Posterior cingulate gyrus (tissue), 11 donors: ENCODE results near the gene TUBGCP6.

Source experiments
- DNase-seq, 10 donors: peaks; one replicate each; pipeline versions ENCODE4 v3.0.0 to v3.0.0-alpha.2; 2020 to 2021; ENCODE audit warnings: mixed read lengths in 3 of 10
- intact Hi-C: fragments of 100-400 bp; cut with DNase I; formaldehyde crosslinking; loops from one replicate; pipeline ENCODE4 v1.15.1; 2023

The TUBGCP6 gene

DNA sequence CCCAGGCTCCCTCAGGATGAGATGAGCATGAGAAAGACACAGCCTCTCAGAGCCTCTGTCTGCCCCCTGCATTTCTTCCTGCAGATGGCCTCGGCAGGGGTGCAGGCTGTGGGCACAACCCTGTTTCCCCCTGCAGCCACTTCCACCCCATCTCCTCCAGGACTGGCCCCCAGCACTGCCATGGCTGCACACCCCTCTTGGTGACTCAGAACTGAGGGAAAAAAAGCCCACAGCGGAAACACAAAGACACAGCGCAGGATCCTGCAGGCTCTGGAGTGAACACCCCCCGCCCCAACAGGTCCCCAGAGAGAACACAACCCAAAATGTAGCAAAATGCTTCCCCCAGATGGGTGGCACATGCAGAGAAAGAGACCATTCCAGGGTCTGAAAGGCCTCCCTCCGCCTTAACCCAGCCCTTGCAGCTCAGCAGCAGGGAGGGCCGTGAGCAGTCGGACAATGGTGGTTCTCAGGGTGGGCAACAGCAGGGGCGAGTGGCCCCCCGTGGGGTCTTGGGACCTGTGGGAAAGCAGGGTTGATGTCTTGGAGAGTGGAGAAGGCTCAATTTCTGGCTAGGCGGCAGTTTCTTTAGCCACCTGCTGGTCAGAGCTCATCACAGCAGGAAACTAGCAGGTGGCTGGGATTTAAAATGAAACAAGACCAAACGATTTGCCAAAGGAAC is 8.0 kb downstream of the TUBGCP6 start:
- peak in 1 of 10 donors; percentile 63 for DNase-seq
- intact Hi-C loops: no loop called here

DNA sequence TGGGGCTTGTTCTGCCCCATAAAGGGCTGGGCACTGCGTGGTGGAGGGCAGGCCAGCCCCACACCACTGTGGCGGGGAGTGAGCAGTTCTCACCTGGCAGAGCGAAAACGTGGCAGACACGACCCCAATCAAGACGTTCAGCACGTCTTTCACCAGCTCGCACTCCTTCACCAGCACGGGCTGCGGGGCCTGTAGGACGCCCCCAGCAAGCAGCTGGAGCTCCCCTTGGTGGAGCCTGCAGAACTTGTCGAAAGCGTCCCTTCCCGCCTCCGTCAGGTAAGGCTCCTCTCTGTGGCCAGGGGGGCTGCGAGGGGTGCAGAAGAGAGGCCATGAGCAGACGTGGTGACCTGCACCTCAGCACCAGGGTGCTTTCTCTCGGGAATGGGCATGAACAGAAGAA is 11.6 kb downstream of the TUBGCP6 start:
- peak in 1 of 10 donors; percentile 71 for DNase-seq

DNA sequence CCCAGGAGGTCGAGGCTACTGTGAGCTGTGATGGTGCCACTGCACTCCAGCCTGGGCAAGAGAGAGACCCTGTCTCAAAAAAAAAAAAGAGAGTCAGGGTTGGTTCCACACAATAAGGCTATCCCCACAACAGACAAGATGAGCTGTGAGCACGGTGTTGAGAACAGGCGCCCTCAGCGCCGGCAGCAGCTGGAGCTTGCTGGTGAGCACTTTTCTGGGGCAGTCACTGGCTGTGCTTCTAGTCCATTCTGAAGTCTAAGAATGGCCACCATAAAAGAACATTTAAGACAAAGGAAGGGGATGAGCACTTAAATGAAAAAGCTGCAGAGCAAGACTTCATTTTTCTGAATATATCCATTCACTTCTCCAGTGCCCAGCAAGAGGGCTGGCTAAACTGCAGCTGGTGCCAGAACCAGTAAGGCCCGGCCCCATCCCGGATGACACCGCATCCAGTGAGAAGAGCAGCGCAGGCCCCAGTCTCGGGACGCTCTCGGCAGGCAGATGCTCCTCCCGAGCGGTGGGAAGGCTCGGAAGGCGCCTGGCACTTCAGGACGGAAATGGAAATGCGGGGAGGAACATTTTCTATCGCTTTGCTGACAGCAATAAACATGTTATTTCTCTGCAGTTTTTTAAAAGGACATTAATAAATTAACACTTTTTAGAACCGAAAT is 12.2 kb downstream of the TUBGCP6 start:
- intact Hi-C loops: no loop called here
- DNase-seq: peak in 1 of 10 donors; percentile 86

More for the DNA sequence above, 11.6 kb downstream of the TUBGCP6 start:
- intact Hi-C loops: no loop called here

DNA sequence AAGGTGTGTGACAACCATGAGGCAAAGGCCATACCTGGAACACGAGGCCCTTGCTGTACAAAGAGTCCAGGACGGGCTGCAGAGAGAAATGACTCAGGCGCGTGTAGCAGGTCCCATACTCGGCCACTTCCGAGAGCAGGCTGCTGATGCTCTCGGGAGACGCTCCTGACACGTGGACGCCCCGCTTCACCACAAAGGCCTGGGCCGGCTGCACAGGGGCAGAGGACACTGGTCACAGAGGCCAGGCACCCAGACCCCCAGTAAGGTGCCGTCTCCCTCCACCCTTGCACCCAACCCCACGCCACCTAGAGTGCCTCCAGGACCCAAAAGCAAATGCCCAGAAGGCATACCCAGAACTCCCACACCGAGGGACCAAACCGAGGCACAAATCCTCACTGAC is 15.5 kb downstream of the TUBGCP6 start:
- intact Hi-C loops: no loop called here
- no peak for DNase-seq

DNA sequence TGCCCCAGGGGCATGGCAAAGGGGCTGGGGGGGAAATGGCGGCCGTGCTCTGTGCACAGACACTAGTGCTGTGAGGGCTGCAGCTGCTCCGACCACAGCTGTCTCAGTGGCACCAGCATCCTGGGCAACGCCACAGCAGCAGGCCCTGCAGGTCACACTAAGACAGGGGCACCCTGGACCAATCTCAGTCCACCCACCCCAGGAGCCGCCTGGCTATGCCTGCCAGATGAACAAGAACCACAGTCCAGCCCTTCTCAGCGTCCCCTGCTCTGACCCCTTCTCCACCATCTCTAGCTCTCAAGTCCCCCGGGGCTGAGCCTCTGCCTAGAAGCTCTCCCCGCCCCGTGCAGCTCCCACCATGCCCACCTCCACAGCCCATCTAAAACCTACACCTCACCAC is 16.5 kb downstream of the TUBGCP6 start:
- intact Hi-C loops: no loop called here

DNA sequence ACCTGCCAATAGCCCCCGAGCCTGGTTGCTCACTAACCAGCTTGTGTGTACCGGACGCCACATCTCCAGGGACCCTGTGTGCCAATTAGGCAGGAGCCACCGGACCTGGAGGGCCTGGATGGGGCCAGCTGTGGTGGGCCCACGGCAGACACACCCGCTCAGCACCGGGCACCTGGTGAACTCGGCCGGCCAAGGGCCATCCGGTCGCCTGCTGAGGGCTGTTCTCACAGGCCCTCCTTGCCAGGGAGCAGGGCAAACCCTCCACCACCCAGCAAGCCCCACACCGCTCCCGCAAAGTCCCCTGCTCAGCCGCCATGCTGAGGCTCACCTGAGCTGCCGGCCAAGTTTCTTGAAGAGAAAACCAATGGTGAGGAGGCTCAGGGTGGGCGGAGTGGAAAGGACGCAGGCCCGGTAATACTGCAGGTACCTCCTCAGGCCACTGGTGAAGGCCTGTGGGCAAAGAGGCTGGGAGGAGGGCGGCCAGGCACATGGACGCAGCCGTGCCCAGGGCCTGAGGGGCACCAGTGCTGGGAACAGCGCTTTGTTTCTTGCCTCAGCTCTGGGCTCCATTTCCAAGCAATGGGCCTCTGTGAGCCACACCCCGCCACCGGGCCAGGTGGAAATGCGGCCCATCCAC is 17.1 kb downstream of the TUBGCP6 start:
- peak in 1 of 10 donors; percentile 72 for DNase-seq
- intact Hi-C loops: no loop called here

More for the DNA sequence above, 16.5 kb downstream of the TUBGCP6 start:
- DNase-seq: no peak

DNA sequence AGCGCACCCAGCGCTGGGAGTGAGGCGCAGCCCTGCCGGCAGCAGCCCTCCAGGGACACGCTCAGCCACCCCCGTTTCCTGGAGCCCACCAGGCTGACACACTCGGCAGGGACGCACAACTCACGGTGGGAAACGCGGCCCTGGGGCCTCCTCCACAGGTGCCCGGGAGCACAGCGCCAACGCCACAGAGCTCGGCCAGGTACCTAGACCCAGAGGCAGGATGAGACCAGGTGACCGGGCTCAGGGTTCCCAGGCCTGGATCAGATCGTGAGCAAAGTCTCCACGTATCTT is 18.0 kb downstream of the TUBGCP6 start:
- intact Hi-C loops: no loop called here
- peak in 1 of 10 donors; percentile 77 for DNase-seq

DNA sequence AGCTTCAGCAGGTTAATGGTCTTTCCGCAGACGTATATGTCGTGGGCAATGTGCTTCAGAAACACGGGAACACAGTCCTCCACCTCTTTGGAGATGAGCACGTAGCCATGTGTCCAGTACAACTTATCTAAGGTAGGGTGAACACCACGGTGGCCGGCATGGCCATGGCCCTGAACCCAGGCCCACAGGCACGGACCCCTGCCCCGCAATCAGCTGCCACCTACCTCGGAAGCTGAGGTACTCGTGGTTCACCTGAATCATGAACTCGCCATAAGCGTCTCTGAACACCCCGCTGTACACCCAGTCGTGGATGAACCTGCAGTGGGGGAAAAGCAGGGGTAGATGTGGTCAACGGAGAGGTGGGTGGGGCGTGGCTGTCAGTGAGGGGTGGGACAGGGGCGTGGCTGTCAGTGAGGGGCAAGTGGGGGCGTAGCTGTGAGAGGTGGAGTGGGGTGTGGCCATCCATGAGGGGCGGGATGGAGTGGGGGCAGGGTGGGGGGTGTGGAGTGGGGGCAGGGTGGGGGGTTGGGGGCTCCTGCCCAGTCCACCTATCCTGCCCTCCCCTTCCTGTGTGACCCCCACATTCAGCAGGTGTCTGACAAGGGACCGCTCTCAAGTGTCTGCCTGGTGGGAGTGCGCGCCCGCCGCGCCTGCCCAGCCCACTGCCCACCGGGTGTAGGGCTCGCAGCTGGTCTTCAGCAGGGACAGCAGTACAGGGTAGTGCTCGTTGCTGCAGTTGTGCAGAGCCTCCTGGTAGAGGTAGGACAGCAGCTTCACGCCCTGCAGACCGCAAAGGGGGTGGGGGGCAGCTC is 18.6 kb downstream of the TUBGCP6 start:
- intact Hi-C loops: no loop called here
- peak in 1 of 10 donors; percentile 59 for DNase-seq

DNA sequence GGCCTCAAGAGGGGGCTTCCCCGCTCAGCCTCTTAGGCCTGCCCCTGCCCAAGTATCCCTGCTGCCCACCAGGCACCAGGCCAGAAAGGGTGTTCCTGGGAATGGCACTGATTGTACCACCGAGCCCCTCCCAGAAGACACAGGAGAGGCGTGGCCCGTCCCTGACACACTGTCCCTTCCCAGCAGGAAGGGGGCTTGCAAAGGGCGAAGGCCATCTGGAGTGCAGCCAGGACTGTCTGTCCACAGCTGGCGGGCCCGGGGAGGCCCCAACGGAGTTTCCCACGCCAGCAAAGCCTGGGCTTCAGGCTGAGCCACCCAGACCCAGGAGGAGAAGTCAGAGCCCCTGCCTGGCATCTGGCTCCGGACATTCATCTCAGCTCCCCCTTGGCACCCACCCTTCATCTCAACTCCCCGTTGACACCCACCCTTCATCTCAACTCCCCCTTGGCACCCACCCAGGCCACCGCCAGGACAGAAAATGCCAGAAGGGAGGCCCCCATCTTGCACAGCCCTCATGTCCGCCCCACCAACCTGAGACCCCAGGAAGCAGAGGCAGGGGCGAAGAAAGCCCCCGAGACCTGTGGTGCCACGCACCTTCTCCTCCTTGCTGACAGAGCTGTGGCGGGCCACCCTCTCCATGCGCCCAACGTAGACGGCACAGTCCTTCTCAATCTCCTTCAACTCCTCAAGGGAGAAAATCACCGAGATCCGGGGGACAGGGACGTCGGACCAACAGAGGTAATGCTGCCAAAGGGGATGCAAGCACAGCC is 19.4 kb downstream of the TUBGCP6 start:
- DNase-seq: peak in 1 of 10 donors; percentile 75
- intact Hi-C loops: no loop called here

DNA sequence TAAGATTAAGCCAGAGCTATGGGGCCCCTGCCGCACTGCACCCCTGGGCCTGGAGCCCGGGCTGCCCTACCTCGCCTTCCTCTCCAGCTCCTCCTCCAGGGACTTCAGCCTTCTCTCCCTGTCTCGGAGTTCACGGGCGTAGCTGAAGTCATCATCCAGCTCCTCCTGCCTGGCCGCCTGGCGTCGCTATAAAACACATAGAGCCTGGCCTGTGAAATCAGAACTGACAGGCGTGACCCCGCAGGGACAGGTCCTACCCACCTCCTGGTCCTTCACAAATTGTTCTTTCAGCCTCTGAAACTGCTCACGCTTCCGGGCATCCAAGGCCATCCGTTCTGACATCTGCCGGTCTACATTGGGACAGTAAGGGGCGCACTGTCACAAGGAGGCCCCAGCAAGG is 20.8 kb downstream of the TUBGCP6 start:
- intact Hi-C loops: no loop called here
- no peak for DNase-seq

DNA sequence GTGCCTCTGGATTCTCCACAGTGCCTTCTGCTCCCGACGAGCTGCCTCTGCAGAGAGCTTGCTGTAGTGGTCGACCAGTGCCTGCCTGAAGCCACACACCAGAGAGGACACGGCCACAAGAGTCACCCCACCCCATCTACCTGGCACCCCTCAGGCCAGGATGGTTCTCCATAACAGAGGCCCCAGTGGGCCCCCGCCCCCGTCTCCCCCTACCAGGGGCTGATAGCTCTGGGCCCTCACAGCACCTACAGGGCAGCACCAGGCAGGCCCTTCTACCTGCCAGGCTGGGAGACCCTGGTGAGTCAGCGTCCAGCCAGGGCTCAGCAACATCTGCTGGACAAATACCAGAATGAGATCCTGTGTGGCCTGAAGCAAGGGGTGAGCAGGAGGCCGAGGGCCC is 22.3 kb downstream of the TUBGCP6 start:
- intact Hi-C loops: no loop called here
- DNase-seq: peak in 1 of 10 donors; percentile 77

DNA sequence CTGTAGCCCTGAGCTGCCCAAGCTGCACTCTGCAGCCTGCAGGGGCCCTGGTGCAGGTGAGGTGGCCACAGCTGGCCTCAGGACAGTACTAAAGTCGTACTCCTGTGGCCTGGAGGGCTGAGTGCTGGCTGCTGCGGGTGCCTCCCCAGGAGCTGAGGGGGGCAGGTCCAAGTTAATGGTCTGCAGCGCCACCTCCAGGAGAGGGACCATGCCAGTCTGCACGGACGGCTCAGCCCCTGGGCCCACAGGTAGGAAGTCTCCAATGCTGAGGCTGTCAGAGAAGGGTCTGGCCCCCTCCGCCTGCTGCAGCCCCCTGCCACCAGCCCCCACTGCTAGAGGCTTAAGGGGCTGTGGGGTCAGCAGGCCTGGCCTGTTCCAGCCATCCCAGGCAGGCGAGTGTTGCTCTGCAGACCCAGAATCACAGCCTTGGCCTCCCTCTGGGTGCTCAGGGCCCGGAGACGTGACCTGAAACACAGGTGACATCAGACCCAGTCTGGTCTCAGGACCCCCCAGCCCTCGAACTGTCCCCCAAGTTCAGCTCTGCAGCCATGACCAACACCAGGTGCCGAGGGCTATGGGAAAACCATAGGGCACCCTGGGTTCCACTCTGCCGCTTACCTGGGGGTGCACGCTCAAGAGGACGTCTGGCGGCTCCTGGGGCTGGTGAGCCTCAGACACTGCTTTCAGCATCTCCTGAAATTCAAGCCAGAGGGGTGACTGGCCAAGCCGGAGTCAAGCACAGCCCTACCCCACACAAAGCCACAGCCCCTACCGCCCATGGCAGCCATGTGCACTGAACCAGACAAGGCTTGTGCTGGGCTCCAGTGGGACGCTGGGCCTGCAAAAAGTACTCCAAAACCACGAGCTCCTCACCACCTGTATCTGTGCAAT is 23.2 kb downstream of the TUBGCP6 start:
- intact Hi-C loops: no loop called here
- peak in 1 of 10 donors; percentile 75 for DNase-seq

DNA sequence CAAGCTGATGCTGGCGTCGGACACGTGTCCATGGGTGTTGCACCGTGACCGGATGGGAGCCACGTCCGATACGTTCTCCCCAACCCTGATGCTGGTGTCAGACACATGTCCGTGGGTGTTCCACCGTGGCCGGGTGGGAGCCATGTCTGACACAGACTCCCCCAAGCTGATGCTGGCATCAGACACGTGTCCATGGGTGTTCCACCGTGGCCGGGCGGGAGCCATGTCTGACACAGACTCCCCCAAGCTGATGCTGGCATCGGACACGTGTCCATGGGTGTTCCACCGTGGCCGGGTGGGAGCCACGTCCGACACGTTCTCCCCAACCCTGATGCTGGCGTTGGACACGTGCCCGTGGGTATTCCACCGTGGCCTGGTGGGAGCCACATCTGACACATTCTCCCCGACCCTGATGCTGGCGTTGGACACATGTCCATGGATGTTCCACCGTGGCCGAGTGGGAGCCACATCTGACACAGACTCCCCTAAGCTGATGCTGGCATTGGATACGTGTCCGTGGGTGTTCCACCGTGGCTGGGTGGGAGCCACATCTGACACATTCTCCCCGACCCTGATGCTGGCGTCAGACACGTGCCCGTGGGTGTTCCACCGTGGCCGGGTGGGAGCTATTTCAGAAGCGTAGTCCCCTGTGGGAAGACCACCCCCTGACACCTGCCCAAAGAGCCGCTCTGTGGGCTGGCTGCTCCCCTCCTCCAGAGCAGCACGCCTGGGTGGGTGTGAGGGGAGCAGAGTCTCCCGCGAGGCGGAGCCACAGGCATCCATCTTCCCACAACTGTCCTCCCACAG is 24.0 kb downstream of the TUBGCP6 start:
- intact Hi-C loops: no loop called here

DNA sequence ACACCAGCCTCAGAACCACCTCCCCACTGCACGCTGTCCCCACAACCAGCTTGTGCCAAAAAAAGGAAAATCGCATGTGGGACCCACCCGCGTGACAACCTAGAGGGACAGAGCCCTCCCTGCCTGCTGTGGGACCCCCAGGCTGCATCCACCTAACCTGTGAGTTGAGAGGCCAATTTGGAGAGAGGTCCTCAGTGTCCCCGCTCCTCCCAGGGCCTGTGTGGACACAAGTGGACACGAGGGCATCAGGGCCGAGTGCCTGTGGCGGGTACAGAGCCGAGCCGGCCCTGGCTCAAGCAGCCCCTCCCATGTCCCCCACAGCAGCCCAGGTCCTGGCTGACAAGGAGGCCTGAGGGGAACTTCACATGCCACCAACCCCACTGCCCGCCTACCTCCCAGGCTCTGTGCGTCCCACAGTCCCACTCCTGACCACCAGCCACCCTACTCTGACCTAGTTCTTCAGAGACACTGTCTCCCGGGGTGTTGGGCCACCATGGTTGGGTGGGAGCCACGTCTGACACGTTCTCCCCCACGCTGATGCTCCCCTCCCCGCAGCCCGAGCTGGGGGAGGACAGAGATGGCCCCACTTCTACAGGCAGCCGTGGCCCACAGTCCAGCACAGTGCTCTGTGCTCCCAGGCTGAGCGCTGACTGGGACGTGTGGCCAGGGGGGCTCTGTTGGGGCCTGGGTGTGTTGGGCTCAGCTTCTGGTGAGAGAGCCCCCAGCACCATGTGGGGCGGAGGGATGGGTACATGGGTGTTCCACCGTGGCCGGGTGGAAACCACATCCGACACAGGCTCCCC is 24.8 kb downstream of the TUBGCP6 start:
- intact Hi-C loops: no loop called here
- peak in 2 of 10 donors; percentile 66 to 67 for DNase-seq

More for the DNA sequence above, 24.0 kb downstream of the TUBGCP6 start:
- peak in 2 of 10 donors; percentile 71 to 79 for DNase-seq

DNA sequence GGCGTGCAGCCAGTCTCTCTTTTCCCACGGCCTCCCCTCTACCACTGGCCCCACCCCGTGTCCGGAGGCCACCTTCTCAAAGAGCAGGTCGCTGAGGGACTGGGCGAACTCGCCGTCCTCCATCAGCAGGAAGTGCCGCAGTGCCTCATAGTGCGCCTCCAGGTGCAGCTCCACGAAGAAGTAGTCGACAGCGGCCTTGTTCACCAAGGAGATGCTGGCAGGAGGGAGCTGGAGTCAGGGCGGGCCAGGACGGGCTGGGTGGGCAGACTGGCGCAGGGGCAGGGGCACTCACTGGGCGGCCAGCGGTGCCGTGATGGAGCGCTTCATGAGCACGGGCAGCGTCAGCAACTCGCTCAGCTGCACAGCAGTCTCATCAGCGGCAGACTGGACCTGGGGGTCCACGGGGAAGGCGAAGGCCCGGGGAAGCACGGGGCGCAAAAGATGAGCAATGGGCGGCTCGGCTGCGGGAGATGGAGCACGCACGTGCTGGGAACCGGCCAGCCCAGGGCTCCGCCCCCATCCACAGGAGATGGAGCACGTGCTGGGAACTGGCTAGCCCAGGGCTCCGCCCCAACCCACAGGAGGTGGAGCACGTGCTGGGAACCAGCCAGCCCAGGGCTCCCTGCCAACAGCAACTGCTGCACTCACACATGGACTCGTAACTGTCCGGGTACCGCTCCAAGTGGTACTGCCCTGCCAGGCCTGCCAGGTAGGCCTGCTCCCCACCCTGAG is 25.7 kb downstream of the TUBGCP6 start:
- intact Hi-C loops: no loop called here

DNA sequence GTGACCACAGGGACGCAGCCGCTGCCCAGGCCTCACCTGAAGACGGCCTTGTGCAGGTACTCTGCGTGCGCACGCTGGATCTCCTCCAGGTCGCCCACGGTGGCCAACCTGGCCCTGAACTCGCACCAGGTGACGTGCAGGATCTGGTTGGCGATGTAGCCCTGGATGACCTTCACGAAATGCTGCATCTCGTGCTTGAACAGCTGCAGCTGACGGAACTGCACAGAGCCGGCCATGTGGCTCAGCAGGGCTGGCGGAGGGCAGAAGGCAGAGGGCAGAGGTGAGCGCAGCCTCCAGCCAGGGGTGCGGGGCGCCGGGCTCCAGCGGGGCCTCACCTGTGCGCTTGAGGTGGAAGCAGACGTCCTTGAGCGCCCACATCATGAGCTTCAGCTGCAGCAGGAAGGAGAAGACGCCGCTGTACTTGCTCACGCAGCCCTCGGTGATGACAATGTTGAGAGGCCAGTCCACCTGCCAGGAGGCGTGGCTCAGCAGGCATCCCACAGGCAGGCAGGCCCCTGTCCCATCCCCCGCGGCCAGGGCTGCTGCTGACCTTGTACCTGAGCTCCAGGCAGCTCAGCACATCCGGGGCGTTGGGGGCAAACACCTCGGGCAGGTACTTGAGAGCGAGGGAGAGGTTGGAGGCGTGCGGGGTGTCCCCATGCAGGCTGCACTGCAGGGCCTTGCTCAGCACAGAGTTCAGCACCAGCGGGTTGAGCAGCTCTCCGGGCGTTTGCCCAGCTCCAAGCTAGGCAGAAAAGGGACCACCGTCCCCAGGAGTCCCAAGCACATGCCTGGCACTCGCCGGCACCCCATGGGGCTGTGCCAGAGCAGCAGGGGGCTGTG is 26.4 kb downstream of the TUBGCP6 start:
- intact Hi-C loops: no loop called here
- peak in 2 of 10 donors; percentile 67 to 84 for DNase-seq

More for the DNA sequence above, 25.7 kb downstream of the TUBGCP6 start:
- DNase-seq: peak in 6 of 10 donors; percentile 49 to 93 (median 76)
